Measurements from ENCODE around the gene ECM1.

The ECM1 gene

GRCh38 chr1:150513351-150513791, 5.5 kb downstream of the ECM1 start:
- DNase-seq, result no peak

GRCh38 chr1:150514260-150514659, 6.4 kb downstream of the ECM1 start:
- DNase-seq, result no peak

GRCh38 chr1:150514913-150515327, 7.0 kb downstream of the ECM1 start:
- no peak for DNase-seq

GRCh38 chr1:150515328-150516049, 7.6 kb downstream of the ECM1 start, which contains the start of gene FALEC:
TSS of gene FALEC (plus strand) at chr1:150515752.
- DNase-seq, result peak; percentile 93

- DNase-seq, result no peak
Measured at GRCh38 chr1:150516050-150516591, 8.2 kb downstream of the ECM1 start.

- DNase-seq, result no peak
Measured at GRCh38 chr1:150516616-150517015, 8.7 kb downstream of the ECM1 start.

- no peak for DNase-seq
Measured at GRCh38 chr1:150521196-150521968, 13.5 kb downstream of the ECM1 start.

GRCh38 chr1:150525348-150525747, 17.4 kb downstream of the ECM1 start:
- DNase-seq, result no peak

- no peak for DNase-seq
Measured at GRCh38 chr1:150528196-150528595, 20.3 kb downstream of the ECM1 start.

- DNase-seq, result no peak
Measured at GRCh38 chr1:150529017-150529416, 21.1 kb downstream of the ECM1 start.

- DNase-seq, result no peak
Measured at GRCh38 chr1:150530491-150531159, 22.7 kb downstream of the ECM1 start.

GRCh38 chr1:150532860-150533259, 25.0 kb downstream of the ECM1 start:
- DNase-seq, result no peak

GRCh38 chr1:150534002-150534401, 26.1 kb downstream of the ECM1 start:
- DNase-seq, result no peak

- no peak for DNase-seq
Measured at GRCh38 chr1:150535511-150536287, 27.8 kb downstream of the ECM1 start.

GRCh38 chr1:150536836-150537731, 29.2 kb downstream of the ECM1 start:
- DNase-seq, result no peak

- DNase-seq, result no peak
Measured at GRCh38 chr1:150537732-150538684, 30.1 kb downstream of the ECM1 start.

- DNase-seq, result peak; percentile 72
Measured at GRCh38 chr1:150543500-150544143, 35.7 kb downstream of the ECM1 start.

- peak; percentile 48 for DNase-seq
Measured at GRCh38 chr1:150544204-150544603, 36.3 kb downstream of the ECM1 start.

GRCh38 chr1:150545486-150546032, 37.6 kb downstream of the ECM1 start:
- DNase-seq, result no peak
